ENCODE data around the gene YARS1.

Gene YARS1

GRCh38 chr1:32753532-32754316 is 63.4 kb downstream of the YARS1 start:
- no peak for TF ChIP-seq CTCF (IDR thresholded peaks at IDR 0.05; ENCODE audit: low read depth, low read length, poor library complexity, severe bottlenecking)
- H3K79me2 ChIP-seq (ENCODE audit: control insufficient read depth, low read length), result no peaks in the 10 kb centered on the region
- no peak overlapping the region for H3K27ac ChIP-seq (ENCODE audit: low read depth, low read length)
- H3K4me1 ChIP-seq (ENCODE audit: control insufficient read depth, low read length), result peaks cover 9% of the 10 kb centered on the region
- H4K20me1 ChIP-seq (ENCODE audit: control insufficient read depth, insufficient read depth, low read depth, low read length), result no peaks in the 10 kb centered on the region
- no peaks in the 10 kb centered on the region for H3F3A ChIP-seq (ENCODE audit: control insufficient read depth, insufficient read depth)
- H3K27me3 ChIP-seq (ENCODE audit: control insufficient read depth, low read length), result peaks cover 46% of the 10 kb centered on the region
- H3K9me2 ChIP-seq (replicated peaks; ENCODE audit: control insufficient read depth, low read length), result no peaks in the 10 kb centered on the region
- no peaks in the 10 kb centered on the region for H3K36me3 ChIP-seq (ENCODE audit: control insufficient read depth, low read length)
- H3K4me3 ChIP-seq (ENCODE audit: low read length), result peak overlapping the region; percentile 73
- no peaks in the 10 kb centered on the region for H3K9me3 ChIP-seq (ENCODE audit: control insufficient read depth, insufficient read depth, low read length)
- peak overlapping the region; percentile 90 for H3K4me2 ChIP-seq (ENCODE audit: low read length)

DNA sequence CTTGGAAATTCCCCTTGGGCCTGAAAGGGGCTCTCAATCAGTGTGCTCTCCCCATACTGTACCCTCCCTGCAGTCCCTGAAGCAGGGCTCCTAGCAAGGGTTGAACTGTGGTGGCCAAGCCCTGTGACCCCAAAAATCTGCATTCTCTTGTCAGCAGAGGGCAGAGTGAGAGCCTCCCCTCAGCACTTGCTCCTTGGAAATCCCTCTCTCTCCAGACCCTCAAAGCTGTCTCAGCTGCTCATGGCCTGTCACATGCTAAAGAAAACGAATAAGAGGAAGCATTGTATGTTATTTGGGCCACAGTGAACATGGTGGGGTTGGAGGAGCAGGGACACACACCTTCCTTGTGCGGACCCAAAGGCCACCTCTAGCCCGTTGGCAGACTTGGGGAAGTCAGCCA is 67.4 kb downstream of the YARS1 start:
- Histone ChIP-seq H4K20me1 (ENCODE audit: control insufficient read depth, insufficient read depth, low read depth, low read length) (no peaks in the 10 kb centered on the region), H3K9me3 (ENCODE audit: control insufficient read depth, insufficient read depth, low read length) (no peaks in the 10 kb centered on the region), H3F3A (ENCODE audit: control insufficient read depth, insufficient read depth) (no peaks in the 10 kb centered on the region), H3K4me1 (ENCODE audit: control insufficient read depth, low read length) (peaks cover 9% of the 10 kb centered on the region), H3K27ac (ENCODE audit: low read depth, low read length) (no peak overlapping the region), H3K4me2 (ENCODE audit: low read length) (no peak overlapping the region), H3K79me2 (ENCODE audit: control insufficient read depth, low read length) (no peaks in the 10 kb centered on the region), H3K36me3 (ENCODE audit: control insufficient read depth, low read length) (no peaks in the 10 kb centered on the region), H3K4me3 (ENCODE audit: low read length) (no peak overlapping the region), H3K27me3 (ENCODE audit: control insufficient read depth, low read length) (peaks cover 21% of the 10 kb centered on the region), H3K9me2 (replicated peaks; ENCODE audit: control insufficient read depth, low read length) (no peaks in the 10 kb centered on the region)
- TF ChIP-seq CTCF (IDR thresholded peaks at IDR 0.05; ENCODE audit: low read depth, low read length, poor library complexity, severe bottlenecking) (peak; percentile 20), EZH2phosphoT487 (IDR thresholded peaks at IDR 0.05; ENCODE audit: borderline replicate concordance, low read length) (no peak)

DNA sequence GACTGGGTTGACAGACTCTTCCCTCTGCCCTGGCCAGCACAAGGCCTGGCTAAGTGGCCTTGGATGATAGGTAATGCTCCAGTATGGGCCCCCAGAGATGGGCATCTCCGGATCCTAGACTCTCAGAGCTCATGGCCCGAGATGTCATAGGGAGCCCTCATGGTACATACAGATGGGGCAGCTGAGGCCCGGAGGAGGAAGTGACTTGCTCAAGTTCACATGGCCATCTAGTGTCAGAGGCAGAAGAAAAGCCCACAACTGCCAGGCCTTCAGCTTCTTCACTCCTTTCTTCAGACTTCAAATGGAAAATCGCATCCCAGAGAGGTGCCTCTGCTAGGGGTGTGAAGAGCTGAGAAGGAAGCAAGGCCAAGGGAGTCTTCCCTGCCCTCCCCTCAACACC is 67.8 kb downstream of the YARS1 start:
- no peak overlapping the region for H3K27ac ChIP-seq (ENCODE audit: low read depth, low read length)

More for the DNA sequence above, 67.8 kb downstream of the YARS1 start:
- H3K4me1 ChIP-seq (ENCODE audit: control insufficient read depth, low read length), result peaks cover 7% of the 10 kb centered on the region
- H3K9me3 ChIP-seq (ENCODE audit: control insufficient read depth, insufficient read depth, low read length), result no peaks in the 10 kb centered on the region
- no peak overlapping the region for H3K4me3 ChIP-seq (ENCODE audit: low read length)
- H3K27me3 ChIP-seq (ENCODE audit: control insufficient read depth, low read length), result peaks cover 21% of the 10 kb centered on the region
- no peak overlapping the region for H3K4me2 ChIP-seq (ENCODE audit: low read length)
- no peaks in the 10 kb centered on the region for H3K9me2 ChIP-seq (replicated peaks; ENCODE audit: control insufficient read depth, low read length)
- TF ChIP-seq CTCF (IDR thresholded peaks at IDR 0.05; ENCODE audit: low read depth, low read length, poor library complexity, severe bottlenecking), result no peak
- no peak for TF ChIP-seq EZH2phosphoT487 (IDR thresholded peaks at IDR 0.05; ENCODE audit: borderline replicate concordance, low read length)
- H4K20me1 ChIP-seq (ENCODE audit: control insufficient read depth, insufficient read depth, low read depth, low read length), result no peaks in the 10 kb centered on the region
- H3K36me3 ChIP-seq (ENCODE audit: control insufficient read depth, low read length), result no peaks in the 10 kb centered on the region
- no peaks in the 10 kb centered on the region for H3F3A ChIP-seq (ENCODE audit: control insufficient read depth, insufficient read depth)
- H3K79me2 ChIP-seq (ENCODE audit: control insufficient read depth, low read length), result no peaks in the 10 kb centered on the region
